K562 (cell line): ENCODE results near the gene PHF20. TPM values are rescaled to one million over a fixed set of nuclear protein-coding genes. Genes with fewer than 3 reads are reported as not detected.

Experiments
- ATAC-seq: fragments of 200-7000 bp; cut with Tn5 transposase; 3 replicates; pipeline ENCODE4 v1.9.1; 2020; ENCODE audit warnings: moderate library complexity
- BruUV-seq: library from RNA; stranded (reverse); fragments of 400-500 nt; replicated peaks from 2 replicates; lab custom pipeline; 2021; lab: Mats Ljungman, UMichigan
- CTCF ChIA-PET: fragments of 300-600 bp; formaldehyde crosslinking; extraction: SDS; loops from one replicate; lab custom pipeline; 2021; ENCODE audit warnings: low intra/inter-chr PET ratio; lab: Yijun Ruan, JAX
- POLR2A ChIA-PET: fragments of 300-600, 350-650 bp; sonication (Branson Sonifier 250); formaldehyde crosslinking; extraction: SDS; loops from one replicate; lab custom pipeline; 2021; ENCODE audit warnings: antibody characterized with exemption, inconsistent platforms; lab: Yijun Ruan, JAX
- DNase-seq, 4 experiments: peaks; one replicate each; pipeline versions ENCODE4 v3.0.0 to v3.0.0-alpha.2; 2011 to 2018; ENCODE audit warnings: low spot score in 3 of 4, mixed read lengths in 3 of 4; ENCODE audit errors: extremely low read depth in 1 of 4
- FAIRE-seq: peaks from 2 replicates; lab custom pipeline; 2011; peaks lifted over from hg19 to GRCh38; lab: Jason Lieb, UNC
- H2AFZ ChIP-seq: 2 replicates; pipeline ENCODE4 v1.6.0; 2011; ENCODE audit warnings: low read depth, low read length, control low read depth, inconsistent platforms
- H3K27ac ChIP-seq: fragments of 200-600 bp; 3 replicates; pipeline ENCODE4 v1.8.0; 2011; ENCODE audit warnings: low read depth, mild to moderate bottlenecking, control low read depth, inconsistent platforms, low read length, moderate library complexity, mixed read lengths; ENCODE audit errors: extremely low read depth
- H3K27me3 ChIP-seq, 2 experiments: fragments of 300-600 bp in 1 of 2; 2 replicates in 1 of 2; 3 replicates in 1 of 2; pipeline versions ENCODE4 v1.6.0 to v1.8.0; 2011; ENCODE audit warnings: inconsistent platforms in 2 of 2, low read length in 2 of 2, mild to moderate bottlenecking in 1 of 2, mixed read lengths in 1 of 2, moderate library complexity in 1 of 2; ENCODE audit not compliant: control insufficient read depth in 2 of 2, insufficient read depth in 2 of 2
- H3K36me3 ChIP-seq: fragments of 300-600 bp; 3 replicates; pipeline ENCODE4 v1.8.0; 2011; ENCODE audit warnings: mild to moderate bottlenecking, low read length, inconsistent platforms; ENCODE audit not compliant: control insufficient read depth, insufficient read depth
- H3K4me1 ChIP-seq, 2 experiments: fragments of 200-600 bp in 1 of 2; replicated peaks in 1 of 2; 2 replicates in 1 of 2; 3 replicates in 1 of 2; pipeline versions ENCODE4 v1.5.1 to v1.8.0; 2011; ENCODE audit warnings: inconsistent platforms in 2 of 2, low read length in 2 of 2, mild to moderate bottlenecking in 1 of 2, mixed read lengths in 1 of 2, moderate library complexity in 1 of 2; ENCODE audit not compliant: control insufficient read depth in 2 of 2, insufficient read depth in 2 of 2
- H3K4me2 ChIP-seq: 2 replicates; pipeline ENCODE4 v1.6.1; 2011; ENCODE audit warnings: low read length, control low read depth, inconsistent platforms, mixed read lengths; ENCODE audit not compliant: insufficient read depth
- H3K4me3 ChIP-seq: fragments of 200-600 bp; sonication (generic), shearing (Covaris generic); 2 replicates; pipeline ENCODE4 v1.5.1; 2016; ENCODE audit warnings: control low read depth, inconsistent platforms
- H3K79me2 ChIP-seq: fragments of 200-600 bp; 3 replicates; pipeline ENCODE4 v1.8.0; 2011; ENCODE audit warnings: low read length, inconsistent platforms; ENCODE audit not compliant: control insufficient read depth, insufficient read depth
- H3K9ac ChIP-seq, 2 experiments: 2 replicates each; pipeline versions ENCODE4 v1.6.0 to v1.6.1; 2011; ENCODE audit warnings: low read depth in 2 of 2, low read length in 2 of 2, control low read depth in 1 of 2, inconsistent platforms in 1 of 2, mild to moderate bottlenecking in 1 of 2, mixed read lengths in 1 of 2; ENCODE audit not compliant: insufficient read depth in 1 of 2
- H3K9me1 ChIP-seq: one replicate; pipeline ENCODE4 v1.6.0; 2011; ENCODE audit warnings: inconsistent platforms, mild to moderate bottlenecking, low read length, moderate library complexity; ENCODE audit not compliant: control insufficient read depth, insufficient read depth
- H3K9me3 ChIP-seq: replicated peaks from 2 replicates; pipeline ENCODE4 v1.5.1; 2011; ENCODE audit warnings: low read depth, low read length, inconsistent platforms; ENCODE audit not compliant: control insufficient read depth, insufficient read depth
- H4K20me1 ChIP-seq: replicated peaks from 2 replicates; pipeline ENCODE4 v1.6.1; 2011; ENCODE audit warnings: low read length, inconsistent platforms, mixed read lengths; ENCODE audit not compliant: control insufficient read depth, insufficient read depth
- ARID1B ChIP-seq: fragments of 450-650 bp; IDR thresholded peaks from 2 replicates; pipeline ENCODE4 v1.6.1; 2016; ENCODE audit warnings: antibody characterized with exemption, mild to moderate bottlenecking, inconsistent platforms
- C11orf30 ChIP-seq: fragments of 450-650 bp; IDR thresholded peaks from 2 replicates; pipeline ENCODE4 v1.6.1; 2016; ENCODE audit warnings: low read depth, mild to moderate bottlenecking
- CBFA2T2 ChIP-seq: fragments of 450-650 bp; conservative IDR thresholded peaks from 2 replicates; pipeline ENCODE4 v1.6.1; 2017; ENCODE audit warnings: mild to moderate bottlenecking
- CBFA2T3 ChIP-seq: fragments of 450-650 bp; IDR thresholded peaks from 2 replicates; pipeline ENCODE4 v1.6.1; 2017
- FOSL1 ChIP-seq: fragments of 200-800 bp; sonication (Bioruptor generic); conservative IDR thresholded peaks from 2 replicates; pipeline ENCODE4 v1.6.1; 2016; ENCODE audit warnings: missing genetic modification characterization, missing compliant biosample characterization
- GTF2F1 ChIP-seq: IDR thresholded peaks from 2 replicates; pipeline ENCODE4 v1.6.1; 2011; ENCODE audit warnings: low read depth, low read length, improper control_type of control experiment
- NCOA4 ChIP-seq: fragments of 450-650 bp; IDR thresholded peaks from 2 replicates; pipeline ENCODE4 v1.6.1; 2018; ENCODE audit warnings: mild to moderate bottlenecking; ENCODE audit not compliant: partially characterized antibody
- NR4A1 ChIP-seq, 2 experiments: fragments of 250-450 bp in 1 of 2; fragments of 450-650 bp in 1 of 2; sonication (Bioruptor Pico) in 1 of 2; IDR thresholded peaks; 2 replicates each; pipeline versions ENCODE4 v1.4.0 to v1.6.1; 2016 to 2020; ENCODE audit warnings: mild to moderate bottlenecking in 2 of 2, missing compliant biosample characterization in 1 of 2, missing genetic modification characterization in 1 of 2, moderate library complexity in 1 of 2
- OTX1 ChIP-seq: fragments of 450-650 bp; formaldehyde crosslinking; IDR thresholded peaks from 2 replicates; pipeline ENCODE4 v1.4.0; 2022; ENCODE audit warnings: mild to moderate bottlenecking
- TAL1 ChIP-seq: fragments of 450-650 bp; IDR thresholded peaks from 2 replicates; pipeline ENCODE4 v1.6.1; 2016; ENCODE audit warnings: mild to moderate bottlenecking
- ZBTB12 ChIP-seq: fragments of 250-450 bp; sonication (Bioruptor Pico); IDR thresholded peaks from 2 replicates; pipeline ENCODE4 v1.4.0; 2020
- ZBTB8A ChIP-seq: fragments of 450-650 bp; IDR thresholded peaks from 2 replicates; pipeline ENCODE4 v1.6.1; 2018; ENCODE audit warnings: mild to moderate bottlenecking, moderate library complexity; ENCODE audit not compliant: partially characterized antibody
- ZNF316 ChIP-seq: fragments of 450-650 bp; IDR thresholded peaks from 2 replicates; pipeline ENCODE4 v1.6.1; 2016
- WGBS: fragments of 100-300 bp; shearing (Covaris generic); methylation state at CpG from one replicate; pipeline ENCODE4 v1.1.6; 2016; ENCODE audit warnings: low coverage, mixed read lengths; ENCODE audit not compliant: insufficient coverage; ENCODE audit errors: missing lambda C conversion rate; 5-methylcytosine and 5-hydroxymethylcytosine counted together
- in situ Hi-C: fragments of 300-500 bp; cut with MboI; formaldehyde crosslinking; loops from 4 replicates; pipeline ENCODE4 v1.15.0; 2018; ENCODE audit warnings: inconsistent platforms, mixed read lengths
- intact Hi-C: fragments of 100-400 bp; cut with micrococcal nuclease; formaldehyde crosslinking; loops from 2 replicates; pipeline ENCODE4 v1.14.2; 2022
- polyA plus RNA-seq, 8 experiments: library from polyadenylated mRNA; depleted of rRNA in 4 of 8; stranded (reverse) in 5 of 8; unstranded in 3 of 8; fragments of >200 nt; fragmentation: Nextera tagmentation in 2 of 8; fragmentation: Illumina TruSeq in 1 of 8; extraction: Ambion mirVana in 2 of 8; extraction: Trizol in 1 of 8; gene quantifications; 2 replicates each; pipeline versions ENCODE4 v1.2.1 to v1.2.3, GENCODE V29; 2011 to 2014; ENCODE audit warnings: inconsistent platforms in 1 of 8, missing spikeins in 1 of 8
- total RNA-seq, 7 experiments: library from RNA; depleted of rRNA in 6 of 7; stranded (reverse); fragments of >200 nt in 6 of 7; fragmentation: Illumina TruSeq in 2 of 7; extraction: Trizol in 2 of 7; gene quantifications; 2 replicates each; pipeline versions ENCODE4 v1.2.1 to v1.2.3, GENCODE V29; 2011 to 2021; ENCODE audit warnings: low replicate concordance in 1 of 7
- TF ChIP-seq, protein P1 (sequence below): sonication (generic); formaldehyde crosslinking; IDR thresholded peaks from 2 replicates; pipeline ENCODE4 v1.4.0; 2020; ENCODE audit warnings: mild to moderate bottlenecking, missing genetic modification reagents

PHF20 gene
- total and polyA plus RNA-seq, 9 of the 15 experiments (the other 6 are each of a cell fraction or from before 2014, with no cell fraction given): 49.9 to 196 (median 70.7) TPM

- TF ChIP-seq ZBTB12 (CRISPR knock-in tag): no peak
- TF ChIP-seq OTX1 (CRISPR knock-in tag): no peak
- no peak for TF ChIP-seq NCOA4
- TF ChIP-seq ZNF316: no peak
- TF ChIP-seq ZBTB8A: no peak
- no peak for TF ChIP-seq NR4A1 (CRISPR knock-in tag; IDR thresholded peaks at IDR 0.05)
- TF ChIP-seq NR4A1 (tag; IDR thresholded peaks at IDR 0.05): no peak
Measured at GRCh38 chr20:35823937-35824336, 52.1 kb downstream of the PHF20 start (continued).

DNA sequence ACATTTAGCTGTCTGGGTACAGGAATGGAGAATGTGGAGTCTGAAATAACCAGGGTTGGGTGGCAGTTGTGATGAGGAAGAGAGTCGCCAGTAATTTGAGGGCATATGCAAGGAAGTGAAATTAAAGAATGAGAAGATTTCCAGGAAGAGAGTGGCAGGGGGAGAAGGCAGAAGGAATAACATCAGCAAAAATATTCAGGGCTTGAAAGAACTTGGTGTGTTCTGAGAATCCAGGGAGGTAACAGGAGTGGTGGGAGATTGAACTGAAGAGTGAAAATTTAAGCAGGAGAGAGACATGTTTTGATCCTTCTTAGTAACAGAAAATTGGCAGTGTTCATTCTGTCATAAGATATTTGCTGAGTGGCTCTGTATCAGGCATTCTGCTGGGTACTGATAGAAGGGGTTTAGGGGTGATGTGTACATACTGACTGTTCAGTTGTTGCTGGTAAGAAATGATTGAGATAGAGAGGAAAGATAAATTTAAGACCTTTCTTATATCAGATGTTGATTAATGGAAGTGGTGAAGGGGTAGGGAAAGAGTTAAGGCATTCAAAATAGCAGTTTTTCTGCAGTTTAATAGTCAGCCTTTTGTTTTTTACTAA, 54.7 kb downstream of the PHF20 start:
- Histone ChIP-seq H3K4me1 (peaks cover 24 to 25% of the 10 kb centered on the region in 2 experiments), H3K4me3 (no peak overlapping the region), H2AFZ (no peak overlapping the region), H3K9me3 (no peaks in the 10 kb centered on the region), H3K9me1 (no peaks in the 10 kb centered on the region), H3K27ac (no peak overlapping the region; the same call in 2 of the 3 replicates), H3K79me2 (peaks cover 17% of the 10 kb centered on the region; the same call in 2 of the 3 replicates), H3K27me3 (no peaks in the 10 kb centered on the region), H3K4me2 (no peak overlapping the region; the same call in 1 of the 2 replicates), H3K36me3 (peaks cover 11% of the 10 kb centered on the region; the same call in 2 of the 3 replicates), H3K9ac (no peak overlapping the region), H4K20me1 (no peaks in the 10 kb centered on the region; the same call in 1 of the 2 replicates)
- POLR2A ChIA-PET: no interaction called here
- DNase-seq (no peak), FAIRE-seq (no peak), ATAC-seq (no peak)
- TF ChIP-seq FOSL1 (no peak), C11orf30 (peak; percentile 29; the same call in 1 of the 2 replicates), GTF2F1 (no peak), ARID1B (peak; percentile 50), TAL1 (0 out of 2 replicates have a peak, but pooled peaks have one; percentile 26), CBFA2T3 (peak; percentile 54; the same call in 1 of the 2 replicates), ZNF316 (peak; percentile 40; the same call in 1 of the 2 replicates), CBFA2T2 (0 out of 2 replicates have a peak, but pooled peaks have one; percentile 17)
- TF ChIP-seq, protein P1, sequence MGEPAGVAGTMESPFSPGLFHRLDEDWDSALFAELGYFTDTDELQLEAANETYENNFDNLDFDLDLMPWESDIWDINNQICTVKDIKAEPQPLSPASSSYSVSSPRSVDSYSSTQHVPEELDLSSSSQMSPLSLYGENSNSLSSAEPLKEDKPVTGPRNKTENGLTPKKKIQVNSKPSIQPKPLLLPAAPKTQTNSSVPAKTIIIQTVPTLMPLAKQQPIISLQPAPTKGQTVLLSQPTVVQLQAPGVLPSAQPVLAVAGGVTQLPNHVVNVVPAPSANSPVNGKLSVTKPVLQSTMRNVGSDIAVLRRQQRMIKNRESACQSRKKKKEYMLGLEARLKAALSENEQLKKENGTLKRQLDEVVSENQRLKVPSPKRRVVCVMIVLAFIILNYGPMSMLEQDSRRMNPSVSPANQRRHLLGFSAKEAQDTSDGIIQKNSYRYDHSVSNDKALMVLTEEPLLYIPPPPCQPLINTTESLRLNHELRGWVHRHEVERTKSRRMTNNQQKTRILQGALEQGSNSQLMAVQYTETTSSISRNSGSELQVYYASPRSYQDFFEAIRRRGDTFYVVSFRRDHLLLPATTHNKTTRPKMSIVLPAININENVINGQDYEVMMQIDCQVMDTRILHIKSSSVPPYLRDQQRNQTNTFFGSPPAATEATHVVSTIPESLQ (CRISPR knock-in tag): no peak
- WGBS: 42% methylated on average over 1 of the region's 1 CpG
- CTCF ChIA-PET: no interaction called here
- intact Hi-C loops (no loop called here), in situ Hi-C loops (no loop called here)
- no TSS peak for BruUV-seq
